ENCODE data around the gene SEPTIN10.
"Not testable (repeated sequence)": the region's sequence is repeated elsewhere in the genome, so short reads cannot be mapped to it uniquely, and the experiment has no call there.

SEPTIN10 gene

GRCh38 chr2:109601783-109602182 lies 12.0 kb downstream of the SEPTIN10 start:
- DNase-seq, result no peak

GRCh38 chr2:109597283-109597682 lies 16.5 kb downstream of the SEPTIN10 start:
- DNase-seq, result no peak

- DNase-seq, result no peak
These were observed 18.1 kb downstream of the SEPTIN10 start for GRCh38 chr2:109595644-109596043.

GRCh38 chr2:109594246-109594885 lies 19.4 kb downstream of the SEPTIN10 start:
- no peak for DNase-seq

- DNase-seq, result no peak
These were observed 20.9 kb downstream of the SEPTIN10 start for GRCh38 chr2:109592905-109593304.

GRCh38 chr2:109591206-109591605 lies 22.6 kb downstream of the SEPTIN10 start:
- DNase-seq, result no peak

- DNase-seq, result no peak
These were observed 27.1 kb downstream of the SEPTIN10 start for GRCh38 chr2:109586687-109587086.

GRCh38 chr2:109582928-109583895 lies 30.6 kb downstream of the SEPTIN10 start:
- DNase-seq, result no peak

- DNase-seq, result not testable (repeated sequence)
These were observed 36.1 kb downstream of the SEPTIN10 start for GRCh38 chr2:109577630-109578029.

GRCh38 chr2:109575373-109575772 lies 38.4 kb downstream of the SEPTIN10 start:
- no peak for DNase-seq

- no peak for DNase-seq
These were observed 49.7 kb downstream of the SEPTIN10 start for GRCh38 chr2:109563980-109564550.

- no peak for DNase-seq
These were observed 50.5 kb downstream of the SEPTIN10 start for GRCh38 chr2:109563288-109563687.

GRCh38 chr2:109562421-109562820 lies 51.3 kb downstream of the SEPTIN10 start:
- no peak for DNase-seq

- no peak for DNase-seq
These were observed 53.5 kb downstream of the SEPTIN10 start for GRCh38 chr2:109560265-109560664.

- no peak for DNase-seq
These were observed 55.5 kb downstream of the SEPTIN10 start for GRCh38 chr2:109558076-109558882.

- DNase-seq, result no peak
These were observed 56.5 kb downstream of the SEPTIN10 start for GRCh38 chr2:109557309-109557708.

GRCh38 chr2:109555346-109555900 lies 58.3 kb downstream of the SEPTIN10 start:
- DNase-seq, result no peak

GRCh38 chr2:109554758-109555157 lies 59.0 kb downstream of the SEPTIN10 start:
- no peak for DNase-seq

- DNase-seq, result no peak
These were observed 64.7 kb downstream of the SEPTIN10 start for GRCh38 chr2:109549016-109549590.

- DNase-seq, result no peak
These were observed 66.5 kb downstream of the SEPTIN10 start for GRCh38 chr2:109547280-109547679.

- DNase-seq, result peak; percentile 83
These were observed 67.7 kb downstream of the SEPTIN10 start for GRCh38 chr2:109545828-109546713.

Measured in right forelimb (tissue), 1 donor.